Endothelial cell of umbilical vein (primary cell): Measurements from ENCODE around the gene ASIC1. TPM values are rescaled to one million over a fixed set of nuclear protein-coding genes. Genes with fewer than 3 reads are reported as not detected.

Experiments used
- BruUV-seq: library from RNA; stranded (reverse); fragments of 400-500 nt; replicated peaks from 2 replicates; lab custom pipeline; 2021; lab: Mats Ljungman, UMichigan
- CTCF ChIA-PET: fragments of 300-600, 350-600 bp; sonication (Branson Sonifier 250); formaldehyde crosslinking; loops from one replicate; lab custom pipeline; 2021; ENCODE audit warnings: antibody characterized with exemption, inconsistent platforms; lab: Charles Lee
- POLR2A ChIA-PET: fragments of 300-600, 350-600 bp; sonication (Branson Sonifier 250); formaldehyde crosslinking; loops from one replicate; lab custom pipeline; 2021; ENCODE audit warnings: antibody characterized with exemption, inconsistent platforms; lab: Charles Lee
- DNase-seq: peaks from one replicate; pipeline ENCODE4 v3.0.0-alpha.2; 2011; ENCODE audit warnings: low read depth, low spot score
- FAIRE-seq: peaks from 2 replicates; lab custom pipeline; 2011; peaks lifted over from hg19 to GRCh38; lab: Jason Lieb, UNC
- H2AFZ ChIP-seq: 2 replicates; pipeline ENCODE4 v1.6.0; 2012; ENCODE audit warnings: low read depth, low read length, control low read depth, inconsistent platforms
- H3K27ac ChIP-seq: 2 replicates; pipeline ENCODE4 v1.5.1; 2011; ENCODE audit warnings: low read depth, mild to moderate bottlenecking, control low read depth, low read length, moderate library complexity; ENCODE audit not compliant: insufficient read depth
- H3K27me3 ChIP-seq, 2 experiments: 2 replicates each; pipeline versions ENCODE4 v1.6.0 to v1.6.1; 2011; ENCODE audit warnings: low read length in 2 of 2, mixed read lengths in 1 of 2; ENCODE audit not compliant: control insufficient read depth in 2 of 2, insufficient read depth in 2 of 2
- H3K36me3 ChIP-seq, 2 experiments: 2 replicates in 1 of 2; 3 replicates in 1 of 2; pipeline ENCODE4 v1.5.1; 2011; ENCODE audit warnings: low read length in 2 of 2, mild to moderate bottlenecking in 1 of 2, moderate library complexity in 1 of 2; ENCODE audit not compliant: control insufficient read depth in 2 of 2, insufficient read depth in 2 of 2; ENCODE audit errors: extremely low read depth in 1 of 2
- H3K4me1 ChIP-seq: 3 replicates; pipeline ENCODE4 v1.5.1; 2011; ENCODE audit warnings: mild to moderate bottlenecking, low read length; ENCODE audit not compliant: control insufficient read depth, insufficient read depth; ENCODE audit errors: extremely low read depth
- H3K4me2 ChIP-seq: 2 replicates; pipeline ENCODE4 v1.6.1; 2011; ENCODE audit warnings: low read length, control low read depth, mixed read lengths; ENCODE audit not compliant: insufficient read depth
- H3K4me3 ChIP-seq, 3 experiments: fragments of 200-600 bp in 1 of 3; sonication (generic), shearing (Covaris generic) in 1 of 3; replicated peaks in 1 of 3; 2 replicates each; pipeline ENCODE4 v1.5.1; 2011 to 2016; ENCODE audit warnings: control low read depth in 3 of 3, low read length in 3 of 3, mild to moderate bottlenecking in 2 of 3, inconsistent platforms in 1 of 3, low read depth in 1 of 3, moderate library complexity in 1 of 3; ENCODE audit not compliant: insufficient read depth in 1 of 3
- H3K79me2 ChIP-seq: 2 replicates; pipeline ENCODE4 v1.6.0; 2012; ENCODE audit warnings: low read length, inconsistent platforms; ENCODE audit not compliant: control insufficient read depth, insufficient read depth
- H3K9ac ChIP-seq: replicated peaks from 2 replicates; pipeline ENCODE3; 2011; ENCODE audit warnings: low read length, control low read depth; ENCODE audit not compliant: insufficient read depth; ENCODE audit errors: extremely low read depth
- H3K9me1 ChIP-seq: replicated peaks from 3 replicates; pipeline ENCODE4 v1.6.0; 2011; ENCODE audit warnings: mild to moderate bottlenecking, low read length; ENCODE audit not compliant: control insufficient read depth, insufficient read depth; ENCODE audit errors: extremely low read depth
- H3K9me3 ChIP-seq: replicated peaks from 2 replicates; pipeline ENCODE4 v1.5.1; 2012; ENCODE audit warnings: low read length, inconsistent platforms; ENCODE audit not compliant: control insufficient read depth, insufficient read depth
- H4K20me1 ChIP-seq: replicated peaks from 2 replicates; pipeline ENCODE3; 2011; ENCODE audit warnings: mild to moderate bottlenecking, low read length; ENCODE audit not compliant: control insufficient read depth, insufficient read depth; ENCODE audit errors: extremely low read depth
- GATA2 ChIP-seq: IDR thresholded peaks from 2 replicates; pipeline ENCODE4 v1.7.0; 2011; ENCODE audit warnings: low read depth, mild to moderate bottlenecking, moderate library complexity, mixed read lengths, low read length; ENCODE audit not compliant: insufficient read length, insufficient read depth
- JUN ChIP-seq: IDR thresholded peaks from 2 replicates; pipeline ENCODE4 v1.6.1; 2011; ENCODE audit warnings: borderline replicate concordance, low read depth; ENCODE audit not compliant: insufficient read length, insufficient read depth
- MYC ChIP-seq: IDR thresholded peaks from one replicate; pipeline ENCODE4 v1.6.1; 2011; ENCODE audit warnings: mild to moderate bottlenecking, low read depth, low read length
- POLR2A ChIP-seq: IDR thresholded peaks from 2 replicates; pipeline ENCODE4 v1.6.1; 2012; ENCODE audit warnings: low read depth, mild to moderate bottlenecking, control low read depth, low read length
- dilution Hi-C: fragments of 300-500 bp; cut with MboI; formaldehyde crosslinking; loops from one replicate; pipeline ENCODE4 v1.15.0; 2019; ENCODE audit warnings: low sequenced_read_pairs; ENCODE audit not compliant: extremely low pct_ligation_motif_present
- intact Hi-C: fragments of 100-400 bp; cut with micrococcal nuclease; formaldehyde crosslinking; loops from one replicate; pipeline ENCODE4 v1.10.0; 2022
- polyA plus RNA-seq, 4 experiments: library from polyadenylated mRNA; depleted of rRNA in 3 of 4; stranded (reverse) in 3 of 4; unstranded in 1 of 4; fragments of >200 nt; gene quantifications; 2 replicates each; pipeline versions ENCODE4 v1.2.1 to v1.2.3, GENCODE V29; 2011 to 2012; ENCODE audit warnings: missing spikeins in 1 of 4
- total RNA-seq: library from RNA; stranded (reverse); gene quantifications from 2 replicates; pipeline ENCODE4 v1.2.3, GENCODE V29; 2021

The ASIC1 gene
- total and polyA plus RNA-seq, 2 donors (not counting 3 experiments of a cell fraction or from before 2014, with no cell fraction given): 0.53 to 0.66 TPM

DNA sequence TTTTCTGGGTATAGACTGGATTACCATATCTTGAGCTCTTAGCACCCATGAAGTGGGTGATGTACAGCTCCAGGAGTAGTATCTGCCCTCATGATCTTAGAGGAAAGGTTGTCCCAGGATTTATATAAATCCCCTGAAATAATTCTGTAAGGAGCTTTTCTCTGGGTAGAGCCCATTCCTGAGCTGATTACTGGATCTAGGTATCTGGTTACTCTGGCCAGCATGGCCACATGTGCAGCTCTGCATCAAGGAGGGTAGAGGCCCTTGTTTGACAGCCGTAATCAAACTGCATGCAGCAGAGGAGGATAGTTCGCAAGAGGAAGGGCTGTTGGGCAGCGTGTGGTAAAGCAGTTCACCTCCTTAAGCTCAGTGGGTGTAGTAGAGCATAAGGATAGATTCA lies 63.1 kb downstream of the ASIC1 start:
- TF ChIP-seq POLR2A (no peak), GATA2 (no peak)
- Histone ChIP-seq H3K36me3 (peaks cover 0 to 8% of the 10 kb centered on the region in 2 experiments), H3K4me2 (no peak overlapping the region), H4K20me1 (no peaks in the 10 kb centered on the region), H3K9me1 (no peaks in the 10 kb centered on the region), H3K4me1 (peaks cover 3% of the 10 kb centered on the region), H3K9me3 (no peaks in the 10 kb centered on the region), H2AFZ (no peak overlapping the region), H3K9ac (no peak overlapping the region), H3K79me2 (peaks cover 2% of the 10 kb centered on the region), H3K27ac (no peak overlapping the region), H3K27me3 (no peaks in the 10 kb centered on the region), H3K4me3 (no peak overlapping the region)
- ChIA-PET CTCF (interaction anchor here (1.1 to 1.9 kb wide), 4 partner anchors 9 to 81 kb away, joined by 3 to 14 read pairs (median 3); partner anchors contain the start of gene COX14), POLR2A (interaction anchor here (1.8 kb wide), 1 partner anchor 8 kb away, joined by 7 read pairs; the partner anchor contains the start of gene COX14)
- BruUV-seq: no TSS peak
- dilution Hi-C loops: no loop called here
- intact Hi-C loops: no loop called here
- FAIRE-seq: no peak
- no peak for DNase-seq

DNA sequence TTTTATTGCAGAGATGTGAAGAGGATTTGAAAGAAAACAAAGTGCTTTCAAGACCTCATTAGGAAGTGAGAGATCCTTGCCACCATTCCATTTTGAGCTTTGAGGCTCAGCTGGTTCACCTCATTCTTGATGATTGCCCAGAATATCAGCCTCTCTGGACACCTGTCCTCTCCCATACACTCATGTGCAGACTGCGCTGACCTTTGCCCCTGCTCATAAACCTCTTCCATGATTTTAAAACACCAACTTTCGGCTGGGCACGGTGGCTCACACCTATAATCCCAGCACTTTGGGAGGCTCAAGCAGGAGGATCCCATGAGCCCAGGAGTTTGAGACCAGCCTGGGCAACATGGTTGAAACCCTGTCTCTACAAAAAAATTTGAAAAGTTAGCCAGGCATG lies 63.6 kb downstream of the ASIC1 start:
- Histone ChIP-seq H2AFZ (no peak overlapping the region), H3K9ac (no peak overlapping the region), H3K9me3 (no peaks in the 10 kb centered on the region), H3K36me3 (peaks cover 0 to 7% of the 10 kb centered on the region in 2 experiments), H3K4me3 (no peak overlapping the region), H3K27me3 (no peaks in the 10 kb centered on the region), H3K4me2 (no peak overlapping the region), H3K4me1 (peaks cover 5% of the 10 kb centered on the region), H3K9me1 (no peaks in the 10 kb centered on the region), H4K20me1 (no peaks in the 10 kb centered on the region), H3K79me2 (peaks cover 2% of the 10 kb centered on the region), H3K27ac (no peak overlapping the region)
- no peak for FAIRE-seq
- POLR2A ChIA-PET: interaction anchor here (1.8 kb wide), 1 partner anchor 9 kb away, joined by 7 read pairs; the partner anchor contains the start of gene COX14
- no peak for DNase-seq
- BruUV-seq: no TSS peak
- CTCF ChIA-PET: interaction anchor here (1.1 to 1.9 kb wide), 4 partner anchors 10 to 82 kb away, joined by 3 to 14 read pairs (median 3); partner anchors contain the start of gene COX14
- intact Hi-C loops: no loop called here
- TF ChIP-seq JUN: no peak
- no peak for TF ChIP-seq MYC
- dilution Hi-C loops: no loop called here
